NCI-H2107 treated with DMSO at 0.1 percent for 48 hours (cell line): ENCODE results near the gene ACOX1.

Experiments
- DNase-seq: peaks from one replicate; lab custom pipeline; 2025; ENCODE audit not compliant: unreplicated experiment; lab: John Stamatoyannopoulos, UW

The ACOX1 gene

GRCh38 chr17:75909812-75910274 is 69.1 kb downstream of the ACOX1 start:
- DNase-seq: peak; percentile 80

- peak; percentile 96 for DNase-seq
Observed at GRCh38 chr17:75909051-75909811, 69.7 kb downstream of the ACOX1 start.

- peak; percentile 94 for DNase-seq
Observed at GRCh38 chr17:75908201-75908600, 70.8 kb downstream of the ACOX1 start.

- DNase-seq: no peak
Observed at GRCh38 chr17:75906143-75906884, 72.7 kb downstream of the ACOX1 start.

GRCh38 chr17:75904749-75905521 is 74.0 kb downstream of the ACOX1 start, which contains the start of gene MRPL38:
Gene MRPL38, minus strand, starts transcription at chr17:75904884. Its CDS starts 9 bp downstream, at chr17:75904875.
- DNase-seq: peak; percentile 90

GRCh38 chr17:75902406-75902805 is 76.6 kb downstream of the ACOX1 start:
- no peak for DNase-seq

- DNase-seq: no peak
Observed at GRCh38 chr17:75901727-75902126, 77.2 kb downstream of the ACOX1 start.

- no peak for DNase-seq
Observed at GRCh38 chr17:75900691-75901533, 78.1 kb downstream of the ACOX1 start.

GRCh38 chr17:75899767-75900468 is 79.0 kb downstream of the ACOX1 start:
- no peak for DNase-seq

GRCh38 chr17:75899353-75899752 is 79.6 kb downstream of the ACOX1 start:
- no peak for DNase-seq

GRCh38 chr17:75898791-75899190 is 80.2 kb downstream of the ACOX1 start:
- DNase-seq: no peak

GRCh38 chr17:75898065-75898464 is 80.9 kb downstream of the ACOX1 start:
- no peak for DNase-seq

GRCh38 chr17:75897160-75898019 is 81.6 kb downstream of the ACOX1 start:
- DNase-seq: no peak

GRCh38 chr17:75896415-75897159 is 82.4 kb downstream of the ACOX1 start, which contains the start of gene TRIM65:
Gene TRIM65, minus strand, starts transcription at chr17:75896951. Its CDS starts 14 bp downstream, at chr17:75896937.
- no peak for DNase-seq

GRCh38 chr17:75895370-75896155 is 83.4 kb downstream of the ACOX1 start:
- DNase-seq: no peak

- no peak for DNase-seq
Observed at GRCh38 chr17:75894049-75894733, 84.8 kb downstream of the ACOX1 start.
